Fibroblast of skin of scalp (primary cell): ENCODE data around the gene C2CD4A.
A peak's percentile ranks its signal among the peaks of the same experiment; 100 is the strongest.

ENCODE experiments used
- DNase-seq: peaks from one replicate; pipeline ENCODE4 v3.0.0-alpha.2; 2013

The C2CD4A gene

GRCh38 chr15:62060113-62060895 lies 6.5 kb upstream of the C2CD4A start, which contains the start of gene VPS13C:
Gene VPS13C (minus strand): TSS chr15:62060447. CDS start chr15:62060374, 73 bp downstream.
- peak; percentile 94 for DNase-seq

DNA sequence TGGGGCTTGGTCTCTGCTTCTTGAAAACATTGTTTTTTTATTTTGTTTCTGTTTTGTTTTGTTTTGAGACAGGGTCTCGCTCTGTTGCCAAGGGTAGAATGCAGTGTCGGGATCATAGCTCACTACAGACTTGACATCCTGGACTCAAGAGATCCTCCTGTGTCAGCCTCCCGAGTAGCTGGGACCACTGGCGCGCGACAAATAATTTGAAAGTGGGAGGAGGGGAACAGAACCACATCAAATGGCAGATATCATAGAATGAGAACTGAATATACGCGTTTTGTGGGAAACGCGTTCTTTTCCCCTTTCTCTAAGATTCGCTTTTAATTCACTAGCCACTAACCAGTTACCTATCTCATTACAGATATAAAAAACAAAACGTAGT lies 5.9 kb upstream of the C2CD4A start:
- no peak for DNase-seq

DNA sequence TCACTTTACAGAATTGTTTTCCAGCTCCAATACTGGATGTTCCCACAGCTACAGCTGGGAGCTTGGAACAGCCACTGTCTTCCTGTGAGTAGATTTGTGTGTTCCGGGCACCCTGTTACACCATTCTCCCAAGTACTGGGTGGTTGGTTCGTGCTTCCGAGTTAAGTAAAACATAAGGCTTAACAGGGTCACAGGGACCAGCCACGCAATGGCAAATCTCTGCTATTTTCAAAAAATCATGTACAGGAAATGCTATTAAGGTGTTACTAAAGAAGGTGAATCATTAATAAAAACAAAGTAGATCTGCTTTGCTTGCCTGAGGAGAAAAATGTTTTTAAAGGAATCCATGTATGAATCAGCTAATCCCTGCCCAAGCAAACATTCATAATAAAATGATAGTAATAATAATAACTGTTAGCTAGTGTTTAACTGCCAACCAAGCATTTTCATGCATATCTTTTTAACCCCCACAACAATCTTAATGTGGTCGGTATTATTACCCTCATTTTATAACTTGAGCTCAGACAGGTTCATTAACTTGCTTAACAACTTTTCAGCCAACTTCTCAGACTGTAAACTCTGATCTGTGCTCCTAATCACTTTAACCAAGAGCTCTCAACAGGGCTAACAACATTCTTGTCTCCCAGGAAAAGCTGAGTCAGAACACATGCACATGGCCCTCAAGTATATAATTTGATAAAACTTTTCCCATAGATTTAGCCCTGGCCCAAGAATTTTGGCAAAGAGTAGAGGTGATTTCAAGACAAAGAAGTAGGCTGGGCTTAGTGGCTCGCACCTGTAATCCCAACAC lies 2.7 kb upstream of the C2CD4A start:
- no peak for DNase-seq

DNA sequence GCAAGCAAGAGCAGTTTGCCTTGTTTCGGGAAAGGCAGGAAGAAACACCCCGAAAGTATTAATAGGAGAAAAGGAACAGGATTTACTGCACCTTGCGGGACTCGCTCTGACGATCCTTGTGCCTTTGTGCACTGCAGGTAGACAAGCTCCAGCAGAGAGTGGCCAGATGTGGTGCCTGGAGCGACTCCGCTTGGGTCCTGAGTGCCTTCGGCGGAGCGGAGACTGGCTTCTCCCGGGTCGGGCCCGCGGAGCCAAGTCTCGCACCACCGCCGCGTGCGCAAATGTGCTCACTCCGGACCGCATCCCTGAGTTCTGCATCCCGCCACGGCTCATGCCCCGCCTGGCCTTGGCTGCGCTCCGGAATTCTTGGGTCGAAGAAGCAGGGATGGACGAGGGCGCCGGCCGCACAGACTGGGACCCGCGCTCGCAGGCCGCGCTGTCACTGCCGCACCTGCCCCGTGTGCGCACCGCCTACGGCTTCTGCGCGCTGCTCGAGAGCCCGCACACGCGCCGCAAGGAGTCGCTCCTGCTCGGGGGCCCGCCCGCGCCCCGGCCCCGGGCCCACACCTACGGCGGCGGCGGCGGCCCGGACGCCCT lies 769 bp downstream of the C2CD4A start:
- DNase-seq = no peak

- peak; percentile 44 for DNase-seq
These were observed 1.5 kb downstream of the C2CD4A start for GRCh38 chr15:62068071-62068809.

- peak; percentile 54 for DNase-seq
These were observed 2.0 kb downstream of the C2CD4A start for GRCh38 chr15:62068810-62069167.

DNA sequence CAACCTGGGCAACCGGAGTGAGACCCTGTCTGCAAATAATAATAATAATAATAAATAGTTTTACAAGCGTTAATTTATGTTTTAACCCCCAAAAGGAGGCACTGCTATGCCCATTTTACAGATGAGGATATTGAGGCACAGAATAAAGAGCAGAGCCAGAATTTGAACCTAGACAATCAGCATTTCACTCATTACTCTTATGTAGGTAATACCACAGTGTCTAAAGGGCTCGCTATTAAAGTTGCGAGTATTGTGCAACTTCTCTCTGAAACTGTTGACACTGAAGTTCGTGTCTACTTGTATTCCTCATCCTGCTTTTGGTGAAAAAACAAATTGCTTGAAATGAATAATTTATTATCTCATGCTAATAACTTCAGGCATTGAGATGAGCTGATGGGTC lies 2.8 kb downstream of the C2CD4A start:
- DNase-seq = no peak

GRCh38 chr15:62071711-62072308 lies 5.0 kb downstream of the C2CD4A start:
- peak; percentile 54 for DNase-seq

DNA sequence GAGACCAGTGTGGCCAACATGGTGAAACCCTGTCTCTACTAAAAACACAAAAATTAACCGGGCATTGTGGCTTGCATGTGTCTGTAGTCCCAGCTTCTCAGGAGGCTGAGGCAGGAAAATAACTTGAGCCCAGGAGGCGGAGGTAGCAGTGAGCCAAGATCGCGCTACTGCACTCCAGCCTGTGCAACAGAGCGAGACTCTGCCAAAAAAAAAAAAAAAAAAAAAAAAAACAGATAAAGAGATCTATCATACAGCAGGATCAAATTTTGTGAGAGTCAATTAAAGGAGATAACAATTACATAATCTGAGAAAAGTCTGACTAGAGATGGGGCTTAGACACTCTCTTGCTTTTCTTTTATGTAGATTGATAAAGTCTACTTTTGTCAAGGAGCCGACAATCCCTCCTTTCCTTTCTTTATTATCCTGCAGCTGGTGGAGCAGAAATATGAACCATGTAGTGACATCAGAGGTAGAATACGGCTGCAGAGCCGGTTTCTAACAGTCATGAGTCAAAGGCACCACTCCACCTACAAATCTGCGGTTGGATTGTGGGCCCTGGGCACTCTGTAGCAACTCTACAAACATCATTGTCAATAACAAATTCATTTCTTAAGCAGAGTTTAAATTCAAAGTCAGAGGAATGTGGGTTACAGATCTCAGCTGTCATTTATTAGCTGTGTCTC lies 9.0 kb downstream of the C2CD4A start:
- no peak for DNase-seq

DNA sequence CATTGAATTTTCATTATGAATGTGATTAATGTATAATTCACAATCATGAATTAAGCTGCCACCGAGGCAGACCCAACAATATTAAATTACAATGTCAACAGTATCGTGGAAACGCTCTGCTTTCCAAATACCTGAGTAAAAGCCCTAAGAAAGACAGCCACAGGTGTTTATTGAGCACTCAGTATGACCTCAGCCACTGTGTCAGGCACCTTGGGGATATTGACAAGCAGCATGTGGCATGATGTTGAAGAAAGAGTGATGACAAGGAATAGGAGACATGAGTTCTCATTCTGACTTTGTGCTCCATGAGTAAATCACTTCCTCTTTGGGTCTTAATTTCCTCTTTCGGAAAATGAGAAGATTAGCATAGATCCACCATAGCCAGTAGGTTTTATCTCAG lies 12.8 kb downstream of the C2CD4A start:
- no peak for DNase-seq

DNA sequence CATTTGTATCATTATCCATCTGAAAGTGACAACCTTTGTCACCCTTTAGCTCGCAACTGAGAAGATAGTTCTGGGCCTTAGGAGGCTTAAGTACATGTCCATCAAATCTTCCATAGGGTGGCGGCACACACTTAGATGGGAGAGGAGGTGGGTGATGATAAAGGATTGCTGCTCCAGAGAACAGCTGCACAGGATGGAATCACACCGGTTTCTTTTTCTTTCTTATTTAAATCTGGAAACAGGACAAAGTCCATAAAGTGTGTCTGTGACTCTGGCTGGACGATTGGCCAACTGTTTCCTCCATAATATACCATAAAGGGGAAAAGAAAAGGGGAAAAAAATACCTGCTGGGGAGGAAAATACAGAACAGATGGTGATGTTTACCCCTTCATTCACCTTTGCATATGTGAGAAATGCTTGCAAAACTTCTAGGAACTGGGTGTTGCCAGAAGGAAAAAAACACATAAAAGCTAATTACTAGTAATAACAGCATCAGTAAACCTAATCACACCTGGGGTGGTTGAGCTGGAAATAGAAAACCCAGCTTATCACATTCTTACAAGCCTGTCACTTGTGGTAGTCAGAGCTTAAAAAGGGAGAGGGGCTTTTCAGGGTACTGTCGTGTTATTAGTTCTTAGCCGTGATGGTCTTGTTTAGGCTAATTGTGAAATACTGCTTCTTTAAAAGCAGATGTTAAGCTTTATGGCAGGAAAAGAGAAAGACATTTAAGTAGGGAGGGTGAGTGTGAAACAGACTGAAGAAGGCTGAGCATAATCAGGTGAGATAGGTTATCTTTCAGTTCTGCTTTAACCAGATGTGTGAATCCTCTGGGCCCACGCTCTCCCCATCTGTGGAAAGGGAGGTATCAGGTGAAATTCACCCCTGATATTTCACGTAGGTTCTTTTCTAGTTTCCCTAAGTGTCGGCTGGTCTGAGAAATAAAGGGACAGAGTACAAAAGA lies 16.7 kb downstream of the C2CD4A start:
- no peak for DNase-seq

GRCh38 chr15:62085740-62086139 lies 19.0 kb downstream of the C2CD4A start:
- peak; percentile 57 for DNase-seq

GRCh38 chr15:62087671-62088352 lies 21.0 kb downstream of the C2CD4A start:
- peak; percentile 26 for DNase-seq

- no peak for DNase-seq
These were observed 21.5 kb downstream of the C2CD4A start for GRCh38 chr15:62088353-62088693.

DNA sequence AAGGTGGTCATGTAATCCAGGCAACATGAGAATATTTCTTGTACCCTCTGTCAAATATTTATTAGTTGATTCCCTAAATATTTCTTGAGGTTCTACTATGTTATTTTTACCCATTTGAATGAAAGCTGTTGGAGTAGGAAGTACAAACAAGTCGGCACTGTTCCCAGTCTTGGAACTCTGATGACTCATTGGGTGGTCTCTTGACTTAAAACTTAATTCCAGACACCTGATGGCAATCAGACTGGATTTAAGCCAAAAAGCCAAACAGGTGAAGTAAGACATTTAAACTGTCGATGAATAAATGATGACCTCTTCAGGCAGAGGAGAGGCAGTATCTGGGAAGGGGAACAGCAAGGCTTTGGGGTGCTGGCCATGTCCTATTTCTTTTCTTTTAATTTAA lies 22.8 kb downstream of the C2CD4A start:
- no peak for DNase-seq

DNA sequence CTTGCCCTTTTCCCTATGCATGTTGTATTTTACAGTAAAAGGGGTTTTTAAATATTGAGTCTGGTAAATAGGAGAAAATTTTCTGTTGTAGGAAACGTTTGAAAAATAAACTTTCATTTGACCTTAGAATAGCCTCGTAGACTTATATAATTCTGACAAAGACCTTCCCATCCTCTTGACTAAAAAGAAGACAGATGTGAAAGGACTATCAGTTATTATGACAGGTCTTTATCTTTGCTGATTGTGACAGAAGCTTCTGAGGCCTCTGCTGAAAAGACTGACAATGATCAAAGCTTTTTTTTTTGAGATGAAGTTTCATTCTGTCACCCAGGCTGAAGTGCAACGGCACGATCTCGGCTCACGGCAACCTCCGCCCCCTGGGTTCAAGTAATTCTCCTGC lies 24.2 kb downstream of the C2CD4A start:
- no peak for DNase-seq

- DNase-seq = no peak
These were observed 27.0 kb downstream of the C2CD4A start for GRCh38 chr15:62093809-62094208.

DNA sequence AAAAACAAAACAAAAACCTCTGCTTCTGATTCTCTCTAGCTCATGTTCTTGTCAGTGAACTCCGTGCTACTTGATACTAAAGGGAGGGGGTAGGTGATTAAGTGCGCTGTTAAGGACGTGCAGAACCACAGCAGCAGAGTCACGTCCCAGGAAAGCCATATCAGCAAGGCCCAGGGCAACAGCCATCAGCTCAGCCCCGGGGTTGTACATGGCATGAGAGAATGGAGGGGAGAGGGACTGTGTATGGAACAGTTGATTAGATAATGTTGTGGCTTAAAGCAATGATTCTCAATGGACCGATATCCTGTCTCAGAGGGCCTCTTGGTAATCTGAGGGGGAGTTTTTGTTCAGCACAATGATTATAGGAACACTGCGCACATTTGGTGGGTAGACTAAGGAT lies 27.6 kb downstream of the C2CD4A start:
- DNase-seq = no peak

- peak; percentile 89 for DNase-seq
These were observed 32.4 kb downstream of the C2CD4A start for GRCh38 chr15:62099094-62099601.

GRCh38 chr15:62103431-62103830 lies 36.7 kb downstream of the C2CD4A start:
- no peak for DNase-seq
